Panc1 (cell line): ENCODE results near the gene MBD5.

Experiments used
- POLR2AphosphoS5 ChIP-seq: IDR thresholded peaks from 2 replicates; pipeline ENCODE4 v1.6.1; 2012; ENCODE audit warnings: mild to moderate bottlenecking, low read depth, low read length, moderate library complexity
- SIN3A ChIP-seq: IDR thresholded peaks from 2 replicates; pipeline ENCODE4 v1.6.1; 2012; ENCODE audit warnings: low read depth, mild to moderate bottlenecking, low read length, moderate library complexity, borderline replicate concordance; ENCODE audit not compliant: insufficient read depth
- TCF7L2 ChIP-seq: IDR thresholded peaks from 2 replicates; pipeline ENCODE4 v1.6.1; 2011; ENCODE audit warnings: mild to moderate bottlenecking, low read depth, low read length, inconsistent platforms
- TF ChIP-seq, protein P1 (sequence below): fragments of 450-650 bp; IDR thresholded peaks from 2 replicates; pipeline ENCODE4 v1.5.1; 2017; ENCODE audit warnings: mild to moderate bottlenecking
- TF ChIP-seq, protein P2 (sequence below), 2 experiments: IDR thresholded peaks; 2 replicates each; pipeline ENCODE4 v1.6.1; 2011 to 2012; ENCODE audit warnings: low read depth in 2 of 2, control low read depth in 1 of 2, low read length in 1 of 2, mild to moderate bottlenecking in 1 of 2, moderate library complexity in 1 of 2; ENCODE audit not compliant: insufficient read depth in 1 of 2

DNA sequence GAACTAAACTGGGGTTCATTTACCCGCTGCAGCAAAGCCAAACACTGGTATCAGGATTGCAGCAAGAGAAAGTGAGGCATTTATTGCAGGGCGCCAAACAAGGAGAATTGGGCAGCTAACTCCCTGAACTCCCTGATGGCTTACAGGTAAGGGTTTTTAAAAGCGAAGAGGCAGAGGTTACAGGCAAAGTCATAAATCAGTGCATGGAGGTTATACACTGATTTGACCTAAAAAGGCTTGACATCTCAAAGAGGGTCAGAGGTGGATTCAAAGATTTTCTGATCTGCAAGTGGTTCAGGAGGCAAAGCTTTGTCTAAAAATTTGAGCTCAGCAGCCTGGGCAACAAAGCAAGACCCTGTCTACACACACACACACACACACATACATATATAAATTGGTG lies 520.9 kb downstream of the MBD5 start:
- TF ChIP-seq POLR2AphosphoS5 (no peak), TCF7L2 (no peak), SIN3A (no peak)
- TF ChIP-seq, protein P1, sequence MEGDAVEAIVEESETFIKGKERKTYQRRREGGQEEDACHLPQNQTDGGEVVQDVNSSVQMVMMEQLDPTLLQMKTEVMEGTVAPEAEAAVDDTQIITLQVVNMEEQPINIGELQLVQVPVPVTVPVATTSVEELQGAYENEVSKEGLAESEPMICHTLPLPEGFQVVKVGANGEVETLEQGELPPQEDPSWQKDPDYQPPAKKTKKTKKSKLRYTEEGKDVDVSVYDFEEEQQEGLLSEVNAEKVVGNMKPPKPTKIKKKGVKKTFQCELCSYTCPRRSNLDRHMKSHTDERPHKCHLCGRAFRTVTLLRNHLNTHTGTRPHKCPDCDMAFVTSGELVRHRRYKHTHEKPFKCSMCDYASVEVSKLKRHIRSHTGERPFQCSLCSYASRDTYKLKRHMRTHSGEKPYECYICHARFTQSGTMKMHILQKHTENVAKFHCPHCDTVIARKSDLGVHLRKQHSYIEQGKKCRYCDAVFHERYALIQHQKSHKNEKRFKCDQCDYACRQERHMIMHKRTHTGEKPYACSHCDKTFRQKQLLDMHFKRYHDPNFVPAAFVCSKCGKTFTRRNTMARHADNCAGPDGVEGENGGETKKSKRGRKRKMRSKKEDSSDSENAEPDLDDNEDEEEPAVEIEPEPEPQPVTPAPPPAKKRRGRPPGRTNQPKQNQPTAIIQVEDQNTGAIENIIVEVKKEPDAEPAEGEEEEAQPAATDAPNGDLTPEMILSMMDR, result no peak
- TF ChIP-seq, protein P2, sequence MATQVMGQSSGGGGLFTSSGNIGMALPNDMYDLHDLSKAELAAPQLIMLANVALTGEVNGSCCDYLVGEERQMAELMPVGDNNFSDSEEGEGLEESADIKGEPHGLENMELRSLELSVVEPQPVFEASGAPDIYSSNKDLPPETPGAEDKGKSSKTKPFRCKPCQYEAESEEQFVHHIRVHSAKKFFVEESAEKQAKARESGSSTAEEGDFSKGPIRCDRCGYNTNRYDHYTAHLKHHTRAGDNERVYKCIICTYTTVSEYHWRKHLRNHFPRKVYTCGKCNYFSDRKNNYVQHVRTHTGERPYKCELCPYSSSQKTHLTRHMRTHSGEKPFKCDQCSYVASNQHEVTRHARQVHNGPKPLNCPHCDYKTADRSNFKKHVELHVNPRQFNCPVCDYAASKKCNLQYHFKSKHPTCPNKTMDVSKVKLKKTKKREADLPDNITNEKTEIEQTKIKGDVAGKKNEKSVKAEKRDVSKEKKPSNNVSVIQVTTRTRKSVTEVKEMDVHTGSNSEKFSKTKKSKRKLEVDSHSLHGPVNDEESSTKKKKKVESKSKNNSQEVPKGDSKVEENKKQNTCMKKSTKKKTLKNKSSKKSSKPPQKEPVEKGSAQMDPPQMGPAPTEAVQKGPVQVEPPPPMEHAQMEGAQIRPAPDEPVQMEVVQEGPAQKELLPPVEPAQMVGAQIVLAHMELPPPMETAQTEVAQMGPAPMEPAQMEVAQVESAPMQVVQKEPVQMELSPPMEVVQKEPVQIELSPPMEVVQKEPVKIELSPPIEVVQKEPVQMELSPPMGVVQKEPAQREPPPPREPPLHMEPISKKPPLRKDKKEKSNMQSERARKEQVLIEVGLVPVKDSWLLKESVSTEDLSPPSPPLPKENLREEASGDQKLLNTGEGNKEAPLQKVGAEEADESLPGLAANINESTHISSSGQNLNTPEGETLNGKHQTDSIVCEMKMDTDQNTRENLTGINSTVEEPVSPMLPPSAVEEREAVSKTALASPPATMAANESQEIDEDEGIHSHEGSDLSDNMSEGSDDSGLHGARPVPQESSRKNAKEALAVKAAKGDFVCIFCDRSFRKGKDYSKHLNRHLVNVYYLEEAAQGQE (IDR thresholded peaks at IDR 0.05; ENCODE audit: insufficient read depth in 1 of 2, low read depth in 2 of 2, low read length in 1 of 2), result no peak
